WI38 (cell line): Measurements from ENCODE around the gene ABCA7.

Source experiments
- H3K4me3 ChIP-seq: 2 replicates; pipeline ENCODE4 v1.5.1; 2011; ENCODE audit warnings: low read depth, mild to moderate bottlenecking, control low read depth, low read length
- CTCF ChIP-seq: IDR thresholded peaks from 2 replicates; pipeline ENCODE4 v1.5.1; 2012; ENCODE audit warnings: low read depth, mild to moderate bottlenecking, control low read depth, low read length

Gene ABCA7

DNA sequence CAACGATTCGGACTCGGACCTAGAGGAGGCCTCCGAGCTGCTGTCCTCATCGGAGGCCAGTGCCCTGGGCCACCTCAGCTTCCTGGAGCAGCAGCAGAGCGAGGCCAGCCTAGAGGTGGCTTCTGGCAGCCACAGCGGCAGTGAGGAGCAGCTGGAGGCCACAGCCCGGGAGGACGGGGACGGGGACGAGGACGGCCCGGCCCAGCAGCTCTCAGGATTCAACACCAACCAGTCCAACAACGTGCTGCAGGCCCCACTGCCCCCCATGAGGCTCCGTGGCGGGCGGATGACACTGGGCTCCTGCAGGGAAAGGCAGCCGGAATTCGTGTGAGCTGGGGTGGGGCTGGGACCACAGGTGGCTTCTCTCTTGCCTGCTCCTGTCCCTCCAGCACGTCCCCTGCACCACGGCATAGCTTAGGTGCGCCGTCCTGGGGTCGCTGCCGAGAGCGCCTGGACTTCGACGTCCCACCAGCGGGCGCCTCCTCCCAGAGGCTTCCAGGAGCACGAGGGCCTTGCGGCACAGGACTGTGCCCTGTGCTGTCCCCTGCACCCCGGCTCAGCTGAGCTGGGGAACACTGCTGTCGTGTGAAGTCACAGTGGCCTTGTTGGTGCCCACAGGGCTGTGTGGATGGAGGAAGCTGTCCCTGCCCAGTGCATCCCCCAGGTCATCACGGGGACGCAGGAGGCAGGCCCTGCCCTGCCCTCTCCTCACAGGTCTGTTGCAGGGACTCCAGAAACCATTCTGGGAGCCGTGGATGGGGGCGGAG, 46.0 kb downstream of the ABCA7 start:
- no peak for TF ChIP-seq CTCF
- H3K4me3 ChIP-seq = no peak overlapping the region

DNA sequence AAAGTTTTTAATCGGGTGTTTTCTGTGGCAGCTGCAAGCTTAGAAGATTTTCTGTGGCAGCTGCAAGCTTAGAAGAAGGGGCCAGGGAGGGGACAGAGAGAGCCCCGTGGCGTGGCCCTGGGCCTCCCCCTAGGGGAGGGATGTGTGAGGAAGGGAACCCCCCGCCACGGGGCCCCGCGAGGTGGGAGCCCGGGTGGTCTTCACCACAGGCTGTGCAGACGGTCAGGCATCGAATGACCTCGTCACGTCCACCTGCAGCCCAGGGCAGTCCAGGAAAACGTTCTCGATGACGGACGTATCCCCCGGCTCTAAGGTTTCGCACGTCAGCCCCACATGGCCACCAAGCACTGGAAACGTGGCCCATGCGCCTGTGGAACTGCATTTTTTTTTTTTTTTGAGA, 46.7 kb downstream of the ABCA7 start:
- H3K4me3 ChIP-seq = no peak overlapping the region
- no peak for TF ChIP-seq CTCF

DNA sequence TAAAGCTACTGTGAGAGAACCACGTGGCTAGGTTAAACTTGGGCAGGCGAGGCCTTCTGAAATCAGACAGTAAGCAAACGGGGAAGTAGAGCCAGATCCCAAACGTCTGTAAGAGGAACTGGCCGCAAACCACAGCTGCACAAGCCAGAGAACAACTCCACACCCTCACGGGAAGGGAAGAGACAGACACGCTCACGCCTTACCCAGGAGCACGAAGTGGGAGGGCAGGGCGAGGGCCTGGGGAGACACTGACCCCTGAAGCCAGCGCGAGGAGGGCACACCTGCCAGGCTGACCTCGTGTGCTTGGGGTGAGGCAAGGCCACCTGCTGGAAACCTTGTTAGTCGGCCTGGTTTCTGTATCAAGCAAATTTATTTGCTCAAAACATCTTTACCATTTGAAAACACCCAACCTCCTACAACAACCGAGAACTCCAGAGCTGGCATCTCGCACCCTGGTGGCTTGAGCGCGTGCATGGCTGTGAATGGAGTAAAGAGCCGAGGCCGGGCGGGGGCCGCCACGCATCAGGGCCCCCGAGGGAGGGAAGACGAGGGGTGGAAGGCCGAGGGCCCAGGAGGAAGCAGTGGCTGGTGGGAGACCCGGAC, 48.0 kb downstream of the ABCA7 start:
- no peak for TF ChIP-seq CTCF
- no peak overlapping the region for H3K4me3 ChIP-seq

- no peak overlapping the region for H3K4me3 ChIP-seq
- TF ChIP-seq CTCF = no peak
Observed at GRCh38 chr19:1088416-1089010, 48.6 kb downstream of the ABCA7 start.

DNA sequence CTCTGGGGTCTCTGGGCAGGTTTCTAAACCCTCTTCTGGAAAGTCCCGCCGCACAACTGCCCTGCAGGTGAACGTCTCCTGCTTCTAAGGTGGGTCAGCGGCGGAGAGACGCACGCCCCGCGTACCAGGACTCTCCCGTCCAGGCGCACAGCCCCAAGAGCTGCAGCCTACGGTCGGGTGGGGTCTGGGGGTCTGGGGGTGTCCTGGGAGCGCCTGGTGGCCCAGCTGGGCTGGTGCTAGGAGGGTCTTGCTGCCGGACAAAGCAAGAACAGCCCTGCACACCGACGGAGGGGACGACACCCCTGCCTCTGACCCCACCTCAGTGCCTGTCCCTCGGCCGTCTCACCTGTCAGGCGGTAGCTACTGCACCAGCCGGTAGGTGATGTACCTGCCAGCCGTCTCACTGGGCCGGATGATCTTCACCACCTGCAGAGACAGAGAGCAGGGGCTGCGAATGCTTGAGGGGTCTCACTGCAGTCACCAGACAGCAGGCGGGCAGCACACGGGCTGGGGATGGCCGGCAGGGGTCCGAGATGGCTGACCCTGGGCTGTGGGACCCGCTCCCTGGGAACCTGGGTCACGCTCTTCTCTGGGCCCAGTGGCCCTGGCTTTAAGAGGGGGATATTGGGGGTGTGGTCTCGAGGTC, 49.3 kb downstream of the ABCA7 start:
- no peak overlapping the region for H3K4me3 ChIP-seq
- TF ChIP-seq CTCF = no peak

GRCh38 chr19:1089891-1090290, 50.0 kb downstream of the ABCA7 start:
- H3K4me3 ChIP-seq = no peak overlapping the region
- TF ChIP-seq CTCF = no peak
